CD4-positive, alpha-beta memory T cell (primary cell): ENCODE data around the gene EIF3B. TPM values are rescaled to one million over a fixed set of nuclear protein-coding genes. Genes with fewer than 3 reads are reported as not detected.
A peak's percentile ranks its signal among the peaks of the same experiment; 100 is the strongest.
"Not testable (repeated sequence)": the region's sequence is repeated elsewhere in the genome, so short reads cannot be mapped to it uniquely, and the experiment has no call there.

ENCODE experiments used
- CTCF ChIA-PET: fragments of 350-600 bp; sonication (Branson Sonifier 250); formaldehyde crosslinking; loops from one replicate; lab custom pipeline; 2021; ENCODE audit warnings: inconsistent platforms; ENCODE audit not compliant: partially characterized antibody; lab: Charles Lee
- POLR2A ChIA-PET: fragments of 350-600 bp; sonication (Branson Sonifier 250); formaldehyde crosslinking; loops from one replicate; lab custom pipeline; 2021; ENCODE audit not compliant: partially characterized antibody; lab: Charles Lee
- DNase-seq, 5 donors: peaks; one replicate each; pipeline versions ENCODE4 v3.0.0 to v3.0.0-alpha.2; 2020 to 2022; ENCODE audit warnings: mixed read lengths in 1 of 5
- H3K27ac ChIP-seq: one replicate; pipeline ENCODE4 v1.7.0; 2013; ENCODE audit warnings: low read depth, low read length
- H3K27me3 ChIP-seq: 2 replicates; pipeline ENCODE4 v1.7.0; 2013; ENCODE audit warnings: mild to moderate bottlenecking, low read length, moderate library complexity; ENCODE audit not compliant: insufficient read depth
- H3K36me3 ChIP-seq: 2 replicates; pipeline ENCODE4 v1.7.0; 2013; ENCODE audit warnings: mild to moderate bottlenecking, low read length, moderate library complexity; ENCODE audit not compliant: insufficient read depth
- H3K4me1 ChIP-seq: 2 replicates; pipeline ENCODE4 v1.7.0; 2013; ENCODE audit warnings: mild to moderate bottlenecking, low read length, moderate library complexity; ENCODE audit not compliant: insufficient read depth
- H3K4me3 ChIP-seq, 2 donors: one replicate each; pipeline ENCODE4 v1.7.0; 2013; ENCODE audit warnings: low read length in 2 of 2, mild to moderate bottlenecking in 1 of 2
- H3K9me3 ChIP-seq, 2 donors: one replicate each; pipeline ENCODE4 v1.7.0; 2013; ENCODE audit warnings: low read length in 2 of 2, control low read depth in 1 of 2; ENCODE audit not compliant: control insufficient read depth in 1 of 2
- H3K27ac Mint-ChIP-seq, 7 donors: one replicate each; pipeline ENCODE4 v1.8.0; 2020 to 2021; ENCODE audit warnings: mixed read lengths in 7 of 7, mild to moderate bottlenecking in 6 of 7, inconsistent platforms in 3 of 7, moderate library complexity in 3 of 7
- H3K27me3 Mint-ChIP-seq, 2 donors: one replicate each; pipeline ENCODE4 v1.8.0; 2020 to 2021; ENCODE audit warnings: mixed read lengths in 2 of 2
- H3K36me3 Mint-ChIP-seq, 2 donors: one replicate each; pipeline ENCODE4 v1.8.0; 2020 to 2021; ENCODE audit warnings: mixed read lengths in 2 of 2, inconsistent platforms in 1 of 2, mild to moderate bottlenecking in 1 of 2
- H3K4me1 Mint-ChIP-seq, 4 donors: one replicate each; pipeline ENCODE4 v1.8.0; 2020 to 2021; ENCODE audit warnings: mixed read lengths in 4 of 4, mild to moderate bottlenecking in 1 of 4
- H3K4me3 Mint-ChIP-seq, 8 donors: one replicate each; pipeline ENCODE4 v1.8.0; 2020 to 2021; ENCODE audit warnings: mixed read lengths in 8 of 8, mild to moderate bottlenecking in 7 of 8, moderate library complexity in 6 of 8, inconsistent platforms in 3 of 8
- H3K9me3 Mint-ChIP-seq, 8 donors: one replicate each; pipeline ENCODE4 v1.8.0; 2020 to 2021; ENCODE audit warnings: mixed read lengths in 8 of 8, mild to moderate bottlenecking in 5 of 8, inconsistent platforms in 3 of 8, moderate library complexity in 1 of 8
- intact Hi-C: fragments of 100-400 bp; cut with micrococcal nuclease; formaldehyde crosslinking; loops from one replicate; pipeline ENCODE4 v1.15.1; 2023
- polyA plus RNA-seq, 2 donors: library from polyadenylated mRNA; unstranded; fragments of 300-500 nt; fragmentation: Illumina TruSeq; gene quantifications; one replicate each; pipeline ENCODE4 v1.2.3, GENCODE V29; 2021
- total RNA-seq, 2 experiments: library from RNA; stranded (reverse); gene quantifications; one replicate each; pipeline ENCODE4 v1.2.3, GENCODE V29; 2021

Gene EIF3B
- total and polyA plus RNA-seq, 4 experiments from 2014 or later = 78.7 to 138 (median 131) TPM

- Mint-ChIP-seq H3K4me3 (no peak overlapping the region), H3K27ac (peak overlapping the region in 1 of 7 donors; percentile 74), H3K9me3 (no peaks in the 10 kb centered on the region), H3K36me3 (no peaks in the 10 kb centered on the region), H3K4me1 (no peaks in the 10 kb centered on the region), H3K27me3 (no peaks in the 10 kb centered on the region)
- no peaks in the 10 kb centered on the region for H3K9me3 ChIP-seq
- no peak for DNase-seq
- ChIA-PET POLR2A (no interaction called here), CTCF (no interaction called here)
- H3K4me3 ChIP-seq = no peak overlapping the region
- no peaks in the 10 kb centered on the region for H3K36me3 ChIP-seq
- H3K4me1 ChIP-seq = no peaks in the 10 kb centered on the region
- H3K27me3 ChIP-seq = no peaks in the 10 kb centered on the region
- H3K27ac ChIP-seq = no peak overlapping the region
- intact Hi-C loops = no loop called here
Measured at GRCh38 chr7:2388637-2388954, 34.0 kb downstream of the EIF3B start.

- H3K4me1 ChIP-seq, H3K27ac Mint-ChIP-seq, H3K36me3 Mint-ChIP-seq, H3K4me3 ChIP-seq, H3K27me3 Mint-ChIP-seq, H3K9me3 Mint-ChIP-seq, intact Hi-C loops, H3K9me3 ChIP-seq, H3K27ac ChIP-seq, H3K36me3 ChIP-seq, H3K4me3 Mint-ChIP-seq, H3K27me3 ChIP-seq, DNase-seq, POLR2A ChIA-PET, CTCF ChIA-PET, H3K4me1 Mint-ChIP-seq: not testable (repeated sequence)
Measured at GRCh38 chr7:2390020-2390816, 35.6 kb downstream of the EIF3B start.

GRCh38 chr7:2393706-2394105, 39.1 kb downstream of the EIF3B start:
- POLR2A ChIA-PET = interaction anchor here (2.6 kb wide), 1 partner anchor 9 kb away, joined by 6 read pairs; the partner anchor contains the start of gene CHST12
- Histone ChIP-seq H3K4me3 (no peak overlapping the region), H3K9me3 (no peaks in the 10 kb centered on the region), H3K4me1 (no peaks in the 10 kb centered on the region), H3K27ac (no peak overlapping the region), H3K27me3 (no peaks in the 10 kb centered on the region), H3K36me3 (no peaks in the 10 kb centered on the region)
- Mint-ChIP-seq H3K9me3 (no peaks in the 10 kb centered on the region), H3K4me3 (no peak overlapping the region), H3K27me3 (no peaks in the 10 kb centered on the region), H3K4me1 (peaks cover 0 to 6% (median under 1%) of the 10 kb centered on the region in 4 donors), H3K27ac (peak overlapping the region in 4 of 7 donors; percentile 51 to 75 (median 67)), H3K36me3 (no peaks in the 10 kb centered on the region)
- DNase-seq = no peak
- CTCF ChIA-PET = no interaction called here
- intact Hi-C loops = no loop called here

- CTCF ChIA-PET = interaction anchor here (0.9 kb wide), 1 partner anchor 30 kb away, joined by 3 read pairs; no protein-coding TSS in a partner anchor
- no peaks in the 10 kb centered on the region for H3K27me3 Mint-ChIP-seq
Measured at GRCh38 chr7:2394566-2395082, 40.0 kb downstream of the EIF3B start.

GRCh38 chr7:2398506-2398905, 43.9 kb downstream of the EIF3B start:
- Mint-ChIP-seq H3K4me3 (no peak overlapping the region), H3K36me3 (no peaks in the 10 kb centered on the region), H3K27me3 (no peaks in the 10 kb centered on the region), H3K9me3 (no peaks in the 10 kb centered on the region), H3K4me1 (peaks cover 11 to 30% (median 17%) of the 10 kb centered on the region in 4 donors), H3K27ac (peak overlapping the region in 1 of 7 donors; percentile 87)
- no peaks in the 10 kb centered on the region for H3K27me3 ChIP-seq
- H3K36me3 ChIP-seq = no peaks in the 10 kb centered on the region
- ChIA-PET POLR2A (no interaction called here), CTCF (no interaction called here)
- H3K4me3 ChIP-seq = no peak overlapping the region
- H3K9me3 ChIP-seq = no peaks in the 10 kb centered on the region
- intact Hi-C loops = no loop called here
- peaks cover 18% of the 10 kb centered on the region for H3K4me1 ChIP-seq
- DNase-seq = no peak
- no peak overlapping the region for H3K27ac ChIP-seq

More at GRCh38 chr7:2394566-2395082, 40.0 kb downstream of the EIF3B start:
- intact Hi-C loops = no loop called here
- peaks cover 2 to 9% (median 4%) of the 10 kb centered on the region in 4 donors for H3K4me1 Mint-ChIP-seq
- no peak overlapping the region for H3K27ac Mint-ChIP-seq
- no peak overlapping the region for H3K4me3 ChIP-seq
- H3K36me3 Mint-ChIP-seq = no peaks in the 10 kb centered on the region
- no peaks in the 10 kb centered on the region for H3K27me3 ChIP-seq
- H3K9me3 Mint-ChIP-seq = no peaks in the 10 kb centered on the region
- POLR2A ChIA-PET = interaction anchor here (2.6 kb wide), 1 partner anchor 8 kb away, joined by 6 read pairs; the partner anchor contains the start of gene CHST12
- no peaks in the 10 kb centered on the region for H3K9me3 ChIP-seq
- no peak overlapping the region for H3K27ac ChIP-seq
- no peaks in the 10 kb centered on the region for H3K36me3 ChIP-seq
- H3K4me3 Mint-ChIP-seq = no peak overlapping the region
- peaks cover 6% of the 10 kb centered on the region for H3K4me1 ChIP-seq
- no peak for DNase-seq

GRCh38 chr7:2399848-2400587, 45.4 kb downstream of the EIF3B start:
- H3K4me3 ChIP-seq = no peak overlapping the region
- H3K4me1 ChIP-seq = peaks cover 27% of the 10 kb centered on the region
- no peaks in the 10 kb centered on the region for H3K36me3 Mint-ChIP-seq
- H3K27ac Mint-ChIP-seq = peak overlapping the region; percentile 47 to 89 (median 81)
- no peak overlapping the region for H3K27ac ChIP-seq
- H3K36me3 ChIP-seq = no peaks in the 10 kb centered on the region
- no peaks in the 10 kb centered on the region for H3K27me3 ChIP-seq
- ChIA-PET POLR2A (interaction anchor here (1.0 kb wide), 1 partner anchor 46 kb away, joined by 4 read pairs; the partner anchor contains the start of gene EIF3B), CTCF (interaction anchor here (1.2 kb wide), 1 partner anchor 31 kb away, joined by 4 read pairs; no protein-coding TSS in a partner anchor)
- H3K9me3 ChIP-seq = no peaks in the 10 kb centered on the region
- DNase-seq = peak in 1 of 5 donors; percentile 55
- no peaks in the 10 kb centered on the region for H3K9me3 Mint-ChIP-seq
- intact Hi-C loops = loop anchor here (5.0 kb wide), 3 partner anchors 107 to 158 kb away; partner anchors contain the start of genes BRAT1, IQCE, MRM2 and NUDT1
- no peaks in the 10 kb centered on the region for H3K27me3 Mint-ChIP-seq
- H3K4me3 Mint-ChIP-seq = peak overlapping the region in 7 of 8 donors; percentile 11 to 78 (median 63)
- peaks cover 18 to 39% (median 25%) of the 10 kb centered on the region in 4 donors for H3K4me1 Mint-ChIP-seq
